A549 (cell line): ENCODE measurements around the gene NPHS1. TPM values are rescaled to one million over a fixed set of nuclear protein-coding genes. Genes with fewer than 3 reads are reported as not detected.

Experiments
- ATAC-seq, 2 experiments: fragments of 200-7000 bp in 1 of 2; fragments of >200 bp in 1 of 2; cut with Nextera tagmentation in 1 of 2; cut with Tn5 transposase in 1 of 2; 3 replicates each; pipeline versions ENCODE4 v1.8.0 to v1.9.1; 2018 to 2020; ENCODE audit warnings: mild to moderate bottlenecking in 1 of 2, moderate library complexity in 1 of 2
- CTCF ChIA-PET: fragments of 300-600 bp; sonication (Branson Sonifier 250); formaldehyde crosslinking; extraction: SDS; loops from one replicate; lab custom pipeline; 2021; ENCODE audit warnings: antibody characterized with exemption, inconsistent platforms; lab: Yijun Ruan, JAX
- POLR2A ChIA-PET: fragments of 350-600 bp; formaldehyde crosslinking; extraction: SDS; loops from one replicate; lab custom pipeline; 2021; ENCODE audit warnings: antibody characterized with exemption, inconsistent platforms; lab: Yijun Ruan, JAX
- DNase-seq, 2 experiments: peaks; one replicate each; pipeline versions ENCODE4 v3.0.0 to v3.0.0-alpha.2; 2011 to 2016; ENCODE audit warnings: low read depth in 1 of 2, low spot score in 1 of 2
- FAIRE-seq: peaks from 2 replicates; lab custom pipeline; 2011; peaks lifted over from hg19 to GRCh38; lab: Jason Lieb, UNC
- H3K27ac ChIP-seq, 2 experiments: fragments of >200 bp; sonication (Bioruptor Twin); formaldehyde crosslinking; 3 replicates each; pipeline ENCODE4 v1.5.1; 2016 to 2017
- H3K4me1 ChIP-seq: fragments of >200 bp; sonication (Bioruptor Twin); formaldehyde crosslinking; 3 replicates; pipeline ENCODE4 v1.6.1; 2016
- H3K4me2 ChIP-seq: fragments of >200 bp; sonication (Bioruptor Twin); formaldehyde crosslinking; 3 replicates; pipeline ENCODE4 v1.6.1; 2016
- H3K4me3 ChIP-seq: fragments of >200 bp; sonication (Bioruptor Twin); formaldehyde crosslinking; 3 replicates; pipeline ENCODE4 v1.5.1; 2016
- H3K9me3 ChIP-seq: fragments of >200 bp; sonication (Bioruptor Twin); formaldehyde crosslinking; 3 replicates; pipeline ENCODE4 v1.6.1; 2016
- CHD4 ChIP-seq: fragments of 200-600 bp; sonication (generic); IDR thresholded peaks from 2 replicates; pipeline ENCODE4 v1.6.1; 2016; ENCODE audit warnings: antibody characterized with exemption, mild to moderate bottlenecking, borderline replicate concordance
- EHF ChIP-seq: fragments of 250-450 bp; sonication (Bioruptor Pico); IDR thresholded peaks from 2 replicates; pipeline ENCODE4 v1.5.0; 2020; ENCODE audit warnings: mild to moderate bottlenecking
- ESRRA ChIP-seq: fragments of 150-350 bp; IDR thresholded peaks from 2 replicates; pipeline ENCODE4 v1.6.1; 2014; ENCODE audit warnings: mild to moderate bottlenecking, low read length, borderline replicate concordance
- FOSB ChIP-seq: fragments of 250-450 bp; sonication (Bioruptor Pico); IDR thresholded peaks from 2 replicates; pipeline ENCODE4 v1.5.0; 2020; ENCODE audit warnings: mild to moderate bottlenecking, moderate library complexity
- FOSL2 ChIP-seq, 2 experiments: fragments of 450-650 bp in 1 of 2; fragments of >200 bp in 1 of 2; sonication (Bioruptor Twin) in 1 of 2; formaldehyde crosslinking; IDR thresholded peaks; 2 replicates each; pipeline versions ENCODE4 v1.5.0 to v1.6.1; 2016 to 2020; ENCODE audit warnings: mild to moderate bottlenecking in 1 of 2, moderate library complexity in 1 of 2
- FOXS1 ChIP-seq: fragments of 250-450 bp; sonication (Bioruptor Pico); IDR thresholded peaks from 2 replicates; pipeline ENCODE4 v1.5.0; 2020; ENCODE audit warnings: mild to moderate bottlenecking, moderate library complexity
- GATA3 ChIP-seq: IDR thresholded peaks from 2 replicates; pipeline ENCODE4 v1.6.1; 2012; ENCODE audit warnings: borderline replicate concordance
- HOXA7 ChIP-seq: fragments of 250-450 bp; sonication (Bioruptor Pico); IDR thresholded peaks from 2 replicates; pipeline ENCODE4 v1.5.0; 2020; ENCODE audit warnings: mild to moderate bottlenecking, moderate library complexity
- HOXB13 ChIP-seq: fragments of 250-450 bp; sonication (Bioruptor Pico); IDR thresholded peaks from 2 replicates; pipeline ENCODE4 v1.5.0; 2020; ENCODE audit warnings: low read depth, mild to moderate bottlenecking, moderate library complexity
- JUN ChIP-seq, 2 experiments: fragments of >200 bp; sonication (Bioruptor Twin); formaldehyde crosslinking; IDR thresholded peaks; 2 replicates in 1 of 2; 3 replicates in 1 of 2; pipeline ENCODE4 v1.6.1; 2016 to 2017
- JUNB ChIP-seq: fragments of >200 bp; sonication (Bioruptor Twin); formaldehyde crosslinking; IDR thresholded peaks from 2 replicates; pipeline ENCODE4 v1.6.1; 2016
- KDM5A ChIP-seq: fragments of 200-600 bp; sonication (generic); IDR thresholded peaks from 2 replicates; pipeline ENCODE4 v1.6.1; 2016; ENCODE audit warnings: antibody characterized with exemption, mild to moderate bottlenecking
- NFE2L2 ChIP-seq: fragments of 150-350 bp; conservative IDR thresholded peaks from 2 replicates; pipeline ENCODE4 v1.6.1; 2014; ENCODE audit warnings: low read length
- NR3C1 ChIP-seq: fragments of >200 bp; sonication (Bioruptor Twin); formaldehyde crosslinking; IDR thresholded peaks from 3 replicates; pipeline ENCODE4 v1.6.1; 2017
- RCOR1 ChIP-seq: fragments of 150-350 bp; IDR thresholded peaks from 2 replicates; pipeline ENCODE4 v1.6.1; 2014; ENCODE audit warnings: antibody characterized with exemption, low read length, low read depth
- REST ChIP-seq: fragments of 200-600 bp; sonication (generic); IDR thresholded peaks from 2 replicates; pipeline ENCODE4 v1.6.1; 2016; ENCODE audit warnings: antibody characterized with exemption, mild to moderate bottlenecking, moderate library complexity
- SMC3 ChIP-seq: fragments of >200 bp; sonication (Bioruptor Twin); formaldehyde crosslinking; IDR thresholded peaks from 3 replicates; pipeline ENCODE4 v1.6.1; 2018; ENCODE audit warnings: inconsistent platforms
- ZFP36 ChIP-seq: fragments of 450-650 bp; IDR thresholded peaks from 2 replicates; pipeline ENCODE4 v1.6.1; 2014; ENCODE audit warnings: borderline replicate concordance; ENCODE audit not compliant: partially characterized antibody
- ZSCAN20 ChIP-seq: fragments of 250-450 bp; sonication (Bioruptor Pico); IDR thresholded peaks from 2 replicates; pipeline ENCODE4 v1.8.0; 2022; ENCODE audit warnings: mild to moderate bottlenecking, moderate library complexity
- WGBS: methylation state at CpG from one replicate; pipeline ENCODE4 v1.1.6; 2017; ENCODE audit errors: missing lambda C conversion rate; 5-methylcytosine and 5-hydroxymethylcytosine counted together
- polyA plus RNA-seq, 4 experiments: library from polyadenylated mRNA; depleted of rRNA in 3 of 4; stranded (reverse); fragments of >200 nt; fragmentation: RNase III in 1 of 4; extraction: RNeasy Plus Mini Kit Qiagen cat#74134 plus additional on column Dnase treatment in 1 of 4; gene quantifications; 2 replicates in 3 of 4; 3 replicates in 1 of 4; pipeline ENCODE4 v1.2.3, GENCODE V29; 2011 to 2017
- TF ChIP-seq, protein P1 (sequence below): fragments of >200 bp; sonication (Bioruptor Twin); formaldehyde crosslinking; IDR thresholded peaks from 2 replicates; pipeline ENCODE4 v1.6.1; 2016

Gene NPHS1
- polyA plus RNA-seq, 2 of the 4 experiments (the other 2 are of a cell fraction): 0.27 TPM

- TF ChIP-seq REST (no peak), HOXB13 (CRISPR knock-in tag) (no peak), FOXS1 (no peak), ESRRA (no peak), SMC3 (no peak)
- TF ChIP-seq, all 56 proteins: peak for 0
These were observed 70.7 kb downstream of the NPHS1 start (continued) for GRCh38 chr19:35781650-35782049.

- Histone ChIP-seq H3K4me1 (peaks cover 9% of the 10 kb centered on the region), H3K4me3 (no peak overlapping the region), H3K9me3 (no peaks in the 10 kb centered on the region), H3K4me2 (no peak overlapping the region), H3K27ac (no peak overlapping the region)
- DNase-seq (no peak), FAIRE-seq (no peak), ATAC-seq (no peak)
- WGBS: 91% methylated on average over 18 of the region's 20 CpGs
- TF ChIP-seq HOXA7 (CRISPR knock-in tag) (no peak), ZSCAN20 (CRISPR knock-in tag) (no peak), KDM5A (no peak), NFE2L2 (no peak), EHF (CRISPR knock-in tag) (no peak), FOSL2 (IDR thresholded peaks at IDR 0.05) (no peak), FOSL2 (CRISPR knock-in tag; IDR thresholded peaks at IDR 0.05) (no peak), CHD4 (no peak), JUNB (no peak), RCOR1 (no peak), ZFP36 (no peak), NR3C1 (no peak), FOSB (CRISPR knock-in tag) (no peak)
- POLR2A ChIA-PET: interaction anchor here (0.9 kb wide), 1 partner anchor 32 kb away, joined by 4 read pairs; the partner anchor contains the start of gene LIN37
- CTCF ChIA-PET: interaction anchor here (0.8 to 1.1 kb wide), 3 partner anchors 8 to 39 kb away, joined by 3 to 4 read pairs (median 3); no protein-coding TSS in a partner anchor
These were observed 71.6 kb downstream of the NPHS1 start for GRCh38 chr19:35780717-35781116.

- POLR2A ChIA-PET: interaction anchor here (0.9 kb wide), 1 partner anchor 32 kb away, joined by 4 read pairs; the partner anchor contains the start of gene LIN37
- FAIRE-seq (no peak), ATAC-seq (no peak)
These were observed 72.2 kb downstream of the NPHS1 start for GRCh38 chr19:35780058-35780457.

More at GRCh38 chr19:35780058-35780457, 72.2 kb downstream of the NPHS1 start:
- TF ChIP-seq NR3C1 (no peak), CHD4 (no peak), GATA3 (no peak), JUN (IDR thresholded peaks at IDR 0.05) (no peak)
- TF ChIP-seq, protein P1, sequence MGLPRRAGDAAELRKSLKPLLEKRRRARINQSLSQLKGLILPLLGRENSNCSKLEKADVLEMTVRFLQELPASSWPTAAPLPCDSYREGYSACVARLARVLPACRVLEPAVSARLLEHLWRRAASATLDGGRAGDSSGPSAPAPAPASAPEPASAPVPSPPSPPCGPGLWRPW: no peak
- no peak overlapping the region for H3K27ac ChIP-seq
- H3K9me3 ChIP-seq: no peaks in the 10 kb centered on the region
- peaks cover 9% of the 10 kb centered on the region for H3K4me1 ChIP-seq
- WGBS: 90% methylated on average over 16 of the region's 16 CpGs
- H3K4me3 ChIP-seq: no peak overlapping the region
- no peak overlapping the region for H3K4me2 ChIP-seq
- DNase-seq: no peak
- CTCF ChIA-PET: interaction anchor here (0.6 to 1.7 kb wide), 5 partner anchors 9 to 151 kb away, joined by 3 to 4 read pairs (median 3); no protein-coding TSS in a partner anchor
